Peyer's patch (tissue), 4 donors: ENCODE results near the gene STRADB.
A peak's percentile ranks its signal among the peaks of the same experiment; 100 is the strongest.

Source experiments
- POLR2A ChIP-seq, 2 donors: fragments of 450-650 bp; IDR thresholded peaks; one replicate each; pipeline ENCODE4 v1.5.1; 2017; ENCODE audit warnings: antibody characterized with exemption in 2 of 2, mild to moderate bottlenecking in 2 of 2, moderate library complexity in 2 of 2
- TF ChIP-seq, protein P1 (sequence below), 6 experiments: fragments of 450-650 bp in 4 of 6; fragments of 200-600 bp in 2 of 6; sonication (generic) in 1 of 6; IDR thresholded peaks; one replicate each; pipeline ENCODE4 v1.5.1; 2017 to 2019; ENCODE audit warnings: antibody characterized with exemption in 6 of 6, mild to moderate bottlenecking in 3 of 6, moderate library complexity in 1 of 6

DNA sequence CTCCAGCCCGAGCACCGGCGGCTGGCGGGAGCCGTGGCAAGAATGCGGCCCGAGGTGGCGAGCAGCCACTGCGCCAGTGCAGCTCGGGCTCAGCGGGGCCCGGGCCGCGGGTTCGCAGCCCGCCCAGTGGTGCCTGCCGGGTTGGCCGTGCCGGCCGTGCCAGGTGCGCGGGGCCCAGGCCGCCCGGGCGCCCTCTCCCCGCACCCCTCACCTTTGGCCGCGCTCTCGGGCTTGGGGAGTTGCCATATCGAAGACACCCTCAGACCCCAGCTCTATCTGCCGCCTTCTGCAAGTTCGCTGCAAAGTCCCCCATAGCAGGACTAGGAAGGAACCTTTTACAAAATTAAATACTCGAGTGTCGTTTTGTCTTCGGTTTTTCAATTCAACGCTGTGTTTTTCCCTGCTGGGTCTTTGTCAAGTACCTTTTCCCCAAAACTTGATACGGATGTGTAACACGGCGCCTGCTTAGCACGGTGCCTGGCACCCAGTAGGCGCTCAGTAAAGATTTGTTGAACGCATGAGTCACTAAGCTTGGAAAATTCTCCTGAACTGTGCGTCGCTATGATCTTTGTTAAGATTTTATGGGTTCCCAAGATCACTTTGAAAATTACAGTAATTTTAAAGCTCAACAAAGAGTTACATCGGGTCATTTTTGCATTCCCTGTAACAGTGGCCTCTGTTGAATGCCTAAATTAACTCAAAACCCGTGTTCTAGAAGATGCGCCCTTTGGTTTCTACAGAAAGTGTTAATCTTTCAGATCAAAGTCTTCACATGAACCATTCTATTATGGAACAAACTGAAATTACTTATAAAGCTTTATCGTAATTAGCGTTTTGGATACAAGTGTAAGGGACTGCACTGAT, 750 bp downstream of the STRADB start:
- no peak for TF ChIP-seq POLR2A (IDR thresholded peaks at IDR 0.05)
- TF ChIP-seq, protein P1, sequence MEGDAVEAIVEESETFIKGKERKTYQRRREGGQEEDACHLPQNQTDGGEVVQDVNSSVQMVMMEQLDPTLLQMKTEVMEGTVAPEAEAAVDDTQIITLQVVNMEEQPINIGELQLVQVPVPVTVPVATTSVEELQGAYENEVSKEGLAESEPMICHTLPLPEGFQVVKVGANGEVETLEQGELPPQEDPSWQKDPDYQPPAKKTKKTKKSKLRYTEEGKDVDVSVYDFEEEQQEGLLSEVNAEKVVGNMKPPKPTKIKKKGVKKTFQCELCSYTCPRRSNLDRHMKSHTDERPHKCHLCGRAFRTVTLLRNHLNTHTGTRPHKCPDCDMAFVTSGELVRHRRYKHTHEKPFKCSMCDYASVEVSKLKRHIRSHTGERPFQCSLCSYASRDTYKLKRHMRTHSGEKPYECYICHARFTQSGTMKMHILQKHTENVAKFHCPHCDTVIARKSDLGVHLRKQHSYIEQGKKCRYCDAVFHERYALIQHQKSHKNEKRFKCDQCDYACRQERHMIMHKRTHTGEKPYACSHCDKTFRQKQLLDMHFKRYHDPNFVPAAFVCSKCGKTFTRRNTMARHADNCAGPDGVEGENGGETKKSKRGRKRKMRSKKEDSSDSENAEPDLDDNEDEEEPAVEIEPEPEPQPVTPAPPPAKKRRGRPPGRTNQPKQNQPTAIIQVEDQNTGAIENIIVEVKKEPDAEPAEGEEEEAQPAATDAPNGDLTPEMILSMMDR (IDR thresholded peaks at IDR 0.05), result peak in 1 of 6 experiments; percentile 1
